ENCODE measurements around the gene BMP6. TPM values are rescaled to one million over a fixed set of nuclear protein-coding genes. Genes with fewer than 3 reads are reported as not detected.

BMP6 gene
- total and polyA plus RNA-seq, 5 donors: 2.3 to 4.7 (median 3.0) TPM

- Histone ChIP-seq H3K4me3 (ENCODE audit: low read length) (no peak overlapping the region), H3K9me3 (ENCODE audit: control insufficient read depth, low read length) (no peaks in the 10 kb centered on the region), H3K27ac (ENCODE audit: low read length) (no peak overlapping the region), H3K4me1 (ENCODE audit: control insufficient read depth, insufficient read depth, low read length) (no peaks in the 10 kb centered on the region), H3K27me3 (ENCODE audit: control insufficient read depth, insufficient read depth) (no peaks in the 10 kb centered on the region)
- WGBS: 57% methylated on average over 4 of the region's 4 CpGs
- intact Hi-C loops (cut with DNase I): no loop called here
- ATAC-seq: no peak
- DNase-seq: no peak
Measured at GRCh38 chr6:7899889-7900213, 174.0 kb downstream of the BMP6 start.

- Histone ChIP-seq H3K27ac (ENCODE audit: low read length) (no peak overlapping the region), H3K9me3 (ENCODE audit: control insufficient read depth, low read length) (no peaks in the 10 kb centered on the region), H3K4me3 (ENCODE audit: low read length) (no peak overlapping the region), H3K4me1 (ENCODE audit: control insufficient read depth, insufficient read depth, low read length) (no peaks in the 10 kb centered on the region), H3K27me3 (ENCODE audit: control insufficient read depth, insufficient read depth) (no peaks in the 10 kb centered on the region)
- ATAC-seq: no peak
- 83% methylated on average over 2 of the region's 2 CpGs for WGBS
- no peak for DNase-seq
- intact Hi-C loops (cut with DNase I): no loop called here
Measured at GRCh38 chr6:7900621-7901020, 174.7 kb downstream of the BMP6 start.

GRCh38 chr6:7901056-7901455, 175.2 kb downstream of the BMP6 start:
- ATAC-seq (no peak), DNase-seq (no peak)
- intact Hi-C loops (cut with DNase I): no loop called here
- no peaks in the 10 kb centered on the region for H3K9me3 ChIP-seq (ENCODE audit: control insufficient read depth, low read length)
- no peaks in the 10 kb centered on the region for H3K27me3 ChIP-seq (ENCODE audit: control insufficient read depth, insufficient read depth)
- H3K27ac ChIP-seq (ENCODE audit: low read length): no peak overlapping the region
- no peak overlapping the region for H3K4me3 ChIP-seq (ENCODE audit: low read length)
- H3K4me1 ChIP-seq (ENCODE audit: control insufficient read depth, insufficient read depth, low read length): no peaks in the 10 kb centered on the region
- 88% methylated on average over 9 of the region's 9 CpGs for WGBS

GRCh38 chr6:7901780-7902179, 175.9 kb downstream of the BMP6 start:
- H3K27ac ChIP-seq (ENCODE audit: low read length): no peak overlapping the region
- no peak overlapping the region for H3K4me3 ChIP-seq (ENCODE audit: low read length)
- H3K4me1 ChIP-seq (ENCODE audit: control insufficient read depth, insufficient read depth, low read length): no peaks in the 10 kb centered on the region
- no peaks in the 10 kb centered on the region for H3K27me3 ChIP-seq (ENCODE audit: control insufficient read depth, insufficient read depth)
- no peak for ATAC-seq
- intact Hi-C loops (cut with DNase I): no loop called here
- no peak for DNase-seq
- WGBS: 72% methylated on average over 4 of the region's 4 CpGs
- H3K9me3 ChIP-seq (ENCODE audit: control insufficient read depth, low read length): no peaks in the 10 kb centered on the region

GRCh38 chr6:7902221-7902620, 176.3 kb downstream of the BMP6 start:
- intact Hi-C loops (cut with DNase I): no loop called here
- DNase-seq (no peak), ATAC-seq (peak in 1 of 2 donors; percentile 55)
- no peak overlapping the region for H3K4me3 ChIP-seq (ENCODE audit: low read length)
- no peaks in the 10 kb centered on the region for H3K27me3 ChIP-seq (ENCODE audit: control insufficient read depth, insufficient read depth)
- H3K4me1 ChIP-seq (ENCODE audit: control insufficient read depth, insufficient read depth, low read length): peaks cover 2% of the 10 kb centered on the region
- WGBS: 88% methylated on average over 8 of the region's 8 CpGs
- no peaks in the 10 kb centered on the region for H3K9me3 ChIP-seq (ENCODE audit: control insufficient read depth, low read length)
- no peak overlapping the region for H3K27ac ChIP-seq (ENCODE audit: low read length)

GRCh38 chr6:7902867-7903266, 177.0 kb downstream of the BMP6 start:
- Histone ChIP-seq H3K27me3 (ENCODE audit: control insufficient read depth, insufficient read depth) (no peaks in the 10 kb centered on the region), H3K4me3 (ENCODE audit: low read length) (no peak overlapping the region), H3K4me1 (ENCODE audit: control insufficient read depth, insufficient read depth, low read length) (peaks cover 6% of the 10 kb centered on the region), H3K9me3 (ENCODE audit: control insufficient read depth, low read length) (no peaks in the 10 kb centered on the region), H3K27ac (ENCODE audit: low read length) (no peak overlapping the region)
- DNase-seq: no peak
- 98% methylated on average over 1 of the region's 1 CpG for WGBS
- no peak for ATAC-seq
- intact Hi-C loops (cut with DNase I): no loop called here

GRCh38 chr6:7903673-7904072, 177.8 kb downstream of the BMP6 start:
- H3K4me3 ChIP-seq (ENCODE audit: low read length): no peak overlapping the region
- 83% methylated on average over 3 of the region's 3 CpGs for WGBS
- DNase-seq: no peak
- ATAC-seq: no peak
- H3K27ac ChIP-seq (ENCODE audit: low read length): no peak overlapping the region
- no peaks in the 10 kb centered on the region for H3K9me3 ChIP-seq (ENCODE audit: control insufficient read depth, low read length)
- intact Hi-C loops (cut with DNase I): no loop called here
- H3K4me1 ChIP-seq (ENCODE audit: control insufficient read depth, insufficient read depth, low read length): peaks cover 6% of the 10 kb centered on the region
- H3K27me3 ChIP-seq (ENCODE audit: control insufficient read depth, insufficient read depth): no peaks in the 10 kb centered on the region

GRCh38 chr6:7904654-7905319, 178.9 kb downstream of the BMP6 start:
- Histone ChIP-seq H3K4me1 (ENCODE audit: control insufficient read depth, insufficient read depth, low read length) (peaks cover 10% of the 10 kb centered on the region), H3K4me3 (ENCODE audit: low read length) (no peak overlapping the region), H3K9me3 (ENCODE audit: control insufficient read depth, low read length) (no peaks in the 10 kb centered on the region), H3K27ac (ENCODE audit: low read length) (no peak overlapping the region), H3K27me3 (ENCODE audit: control insufficient read depth, insufficient read depth) (no peaks in the 10 kb centered on the region)
- 80% methylated on average over 5 of the region's 5 CpGs for WGBS
- ATAC-seq (peak in 1 of 2 donors; percentile 19), DNase-seq (no peak)
- intact Hi-C loops (cut with DNase I): no loop called here

- Histone ChIP-seq H3K27me3 (ENCODE audit: control insufficient read depth, insufficient read depth) (no peaks in the 10 kb centered on the region), H3K9me3 (ENCODE audit: control insufficient read depth, low read length) (no peaks in the 10 kb centered on the region), H3K27ac (ENCODE audit: low read length) (no peak overlapping the region), H3K4me1 (ENCODE audit: control insufficient read depth, insufficient read depth, low read length) (peaks cover 10% of the 10 kb centered on the region), H3K4me3 (ENCODE audit: low read length) (no peak overlapping the region)
- WGBS: 87% methylated on average over 2 of the region's 2 CpGs
- intact Hi-C loops (cut with DNase I): no loop called here
- ATAC-seq (no peak), DNase-seq (no peak)
Measured at GRCh38 chr6:7905416-7905815, 179.5 kb downstream of the BMP6 start.

GRCh38 chr6:7906741-7907140, 180.8 kb downstream of the BMP6 start:
- DNase-seq (no peak), ATAC-seq (no peak)
- no peaks in the 10 kb centered on the region for H3K27me3 ChIP-seq (ENCODE audit: control insufficient read depth, insufficient read depth)
- no peak overlapping the region for H3K27ac ChIP-seq (ENCODE audit: low read length)
- H3K4me1 ChIP-seq (ENCODE audit: control insufficient read depth, insufficient read depth, low read length): peaks cover 10% of the 10 kb centered on the region
- WGBS: 89% methylated on average over 4 of the region's 4 CpGs
- H3K4me3 ChIP-seq (ENCODE audit: low read length): no peak overlapping the region
- intact Hi-C loops (cut with DNase I): no loop called here
- no peaks in the 10 kb centered on the region for H3K9me3 ChIP-seq (ENCODE audit: control insufficient read depth, low read length)

- no peaks in the 10 kb centered on the region for H3K9me3 ChIP-seq (ENCODE audit: control insufficient read depth, low read length)
- intact Hi-C loops (cut with DNase I): no loop called here
- no peak for ATAC-seq
- no peaks in the 10 kb centered on the region for H3K27me3 ChIP-seq (ENCODE audit: control insufficient read depth, insufficient read depth)
- no peak for DNase-seq
- no peak overlapping the region for H3K4me3 ChIP-seq (ENCODE audit: low read length)
- no peak overlapping the region for H3K27ac ChIP-seq (ENCODE audit: low read length)
- peaks cover 10% of the 10 kb centered on the region for H3K4me1 ChIP-seq (ENCODE audit: control insufficient read depth, insufficient read depth, low read length)
- WGBS: 95% methylated on average over 4 of the region's 4 CpGs
Measured at GRCh38 chr6:7907159-7907558, 181.3 kb downstream of the BMP6 start.
